Mammary epithelial cell (primary cell): Measurements from ENCODE around the gene PRCD.

Experiments used
- CTCF ChIP-seq, 2 donors: IDR thresholded peaks in 1 of 2; conservative IDR thresholded peaks in 1 of 2; 2 replicates each; pipeline ENCODE4 v1.5.1; 2011 to 2012; ENCODE audit warnings: inconsistent platforms in 2 of 2, low read length in 2 of 2, mild to moderate bottlenecking in 2 of 2, control low read depth in 1 of 2, low read depth in 1 of 2; ENCODE audit not compliant: insufficient read depth in 1 of 2; ENCODE audit errors: extremely low read depth in 1 of 2
- EZH2 ChIP-seq: IDR thresholded peaks from 2 replicates; pipeline ENCODE4 v1.6.1; 2012; ENCODE audit warnings: low read length, inconsistent platforms, borderline replicate concordance

GRCh38 chr17:76593384-76593826, 53.6 kb downstream of the PRCD start:
- TF ChIP-seq CTCF (conservative IDR thresholded peaks at IDR 0.05 in 1 of 2, IDR thresholded peaks at IDR 0.05 in 1 of 2; ENCODE audit: extremely low read depth in 1 of 2, insufficient read depth in 1 of 2, low read depth in 1 of 2, low read length in 2 of 2) (peak; percentile 28 to 48), EZH2 (no peak)
